ENCODE measurements around the gene RRP1B. TPM values are rescaled to one million over a fixed set of nuclear protein-coding genes. Genes with fewer than 3 reads are reported as not detected.

The RRP1B gene
- total RNA-seq, 4 donors from 2014 or later: 17.4 to 22.0 (median 20.8) TPM

- intact Hi-C loops (cut with DNase I): no loop called here
- 97% methylated on average over 4 of the region's 4 CpGs for WGBS
- no peak overlapping the region for H3K4me3 ChIP-seq
- TF ChIP-seq POLR2A (IDR thresholded peaks at IDR 0.05; ENCODE audit: low read depth) (no peak), CTCF (IDR thresholded peaks at IDR 0.05) (no peak), POLR2AphosphoS5 (IDR thresholded peaks at IDR 0.05) (no peak), EP300 (IDR thresholded peaks at IDR 0.05) (no peak)
- H3K9me3 ChIP-seq: peaks cover 0 to 14% (median 2%) of the 10 kb centered on the region in 4 donors
- DNase-seq (ENCODE audit: extremely low spot score): no peak
- no peaks in the 10 kb centered on the region for H3K36me3 ChIP-seq
- H3K4me1 ChIP-seq: no peaks in the 10 kb centered on the region
- no peaks in the 10 kb centered on the region for H3K27me3 ChIP-seq
- no peak overlapping the region for H3K27ac ChIP-seq (replicated peaks in 1 of 4)
These were observed 40.4 kb upstream of the RRP1B start for GRCh38 chr21:43618940-43619339.

GRCh38 chr21:43619344-43619743 is 40.0 kb upstream of the RRP1B start:
- DNase-seq (ENCODE audit: extremely low spot score): no peak
- no peak for TF ChIP-seq CTCF (IDR thresholded peaks at IDR 0.05)
- no peak for TF ChIP-seq POLR2AphosphoS5 (IDR thresholded peaks at IDR 0.05)
- no peak for TF ChIP-seq POLR2A (IDR thresholded peaks at IDR 0.05; ENCODE audit: low read depth)
- no peak for TF ChIP-seq EP300 (IDR thresholded peaks at IDR 0.05)
- intact Hi-C loops (cut with DNase I): no loop called here
- no peak overlapping the region for H3K27ac ChIP-seq (replicated peaks in 1 of 4)
- WGBS: 93% methylated on average over 4 of the region's 4 CpGs
- H3K9me3 ChIP-seq: peaks cover 0 to 14% (median 2%) of the 10 kb centered on the region in 4 donors
- no peaks in the 10 kb centered on the region for H3K27me3 ChIP-seq
- no peak overlapping the region for H3K4me3 ChIP-seq
- H3K36me3 ChIP-seq: no peaks in the 10 kb centered on the region
- H3K4me1 ChIP-seq: no peaks in the 10 kb centered on the region

GRCh38 chr21:43619856-43620255 is 39.5 kb upstream of the RRP1B start:
- Histone ChIP-seq H3K9me3 (peaks cover 0 to 14% (median 2%) of the 10 kb centered on the region in 4 donors), H3K27ac (replicated peaks in 1 of 4) (no peak overlapping the region), H3K27me3 (no peaks in the 10 kb centered on the region), H3K36me3 (no peaks in the 10 kb centered on the region), H3K4me3 (no peak overlapping the region), H3K4me1 (no peaks in the 10 kb centered on the region)
- TF ChIP-seq EP300 (IDR thresholded peaks at IDR 0.05) (no peak), POLR2AphosphoS5 (IDR thresholded peaks at IDR 0.05) (no peak), POLR2A (IDR thresholded peaks at IDR 0.05; ENCODE audit: low read depth) (no peak), CTCF (IDR thresholded peaks at IDR 0.05) (no peak)
- WGBS: 93% methylated on average over 4 of the region's 4 CpGs
- intact Hi-C loops (cut with DNase I): no loop called here
- no peak for DNase-seq (ENCODE audit: extremely low spot score)

GRCh38 chr21:43622796-43623195 is 36.6 kb upstream of the RRP1B start:
- H3K27me3 ChIP-seq: no peaks in the 10 kb centered on the region
- no peak for DNase-seq (ENCODE audit: extremely low spot score)
- H3K4me1 ChIP-seq: no peaks in the 10 kb centered on the region
- no peak overlapping the region for H3K4me3 ChIP-seq
- H3K9me3 ChIP-seq: peaks cover 0 to 14% (median 2%) of the 10 kb centered on the region in 4 donors
- H3K27ac ChIP-seq (replicated peaks in 1 of 4): no peak overlapping the region
- 89% methylated on average over 2 of the region's 2 CpGs for WGBS
- no peak for TF ChIP-seq CTCF (IDR thresholded peaks at IDR 0.05)
- TF ChIP-seq POLR2AphosphoS5 (IDR thresholded peaks at IDR 0.05): no peak
- no peak for TF ChIP-seq POLR2A (IDR thresholded peaks at IDR 0.05; ENCODE audit: low read depth)
- TF ChIP-seq EP300 (IDR thresholded peaks at IDR 0.05): no peak
- no peaks in the 10 kb centered on the region for H3K36me3 ChIP-seq
- intact Hi-C loops (cut with DNase I): no loop called here

GRCh38 chr21:43623588-43623987 is 35.8 kb upstream of the RRP1B start:
- H3K9me3 ChIP-seq: peaks cover 0 to 18% (median 2%) of the 10 kb centered on the region in 4 donors
- H3K4me1 ChIP-seq: no peaks in the 10 kb centered on the region
- H3K36me3 ChIP-seq: no peaks in the 10 kb centered on the region
- 95% methylated on average over 2 of the region's 2 CpGs for WGBS
- no peak for DNase-seq (ENCODE audit: extremely low spot score)
- H3K27me3 ChIP-seq: no peaks in the 10 kb centered on the region
- H3K4me3 ChIP-seq: no peak overlapping the region
- TF ChIP-seq POLR2AphosphoS5 (IDR thresholded peaks at IDR 0.05) (no peak), POLR2A (IDR thresholded peaks at IDR 0.05; ENCODE audit: low read depth) (no peak), CTCF (IDR thresholded peaks at IDR 0.05) (no peak), EP300 (IDR thresholded peaks at IDR 0.05) (no peak)
- intact Hi-C loops (cut with DNase I): no loop called here
- no peak overlapping the region for H3K27ac ChIP-seq (replicated peaks in 1 of 4)
